Common myeloid progenitor, CD34-positive (primary cell): ENCODE measurements around the gene DEPDC5.

Experiments used
- CTCF ChIA-PET: fragments of 350-600 bp; sonication (Branson Sonifier 250); formaldehyde crosslinking; loops from one replicate; lab custom pipeline; 2021; ENCODE audit warnings: antibody characterized with exemption; lab: Charles Lee
- POLR2A ChIA-PET: fragments of 350-600 bp; sonication (Branson Sonifier 250); formaldehyde crosslinking; loops from one replicate; lab custom pipeline; 2021; ENCODE audit warnings: antibody characterized with exemption; lab: Charles Lee
- DNase-seq, 3 donors: peaks; one replicate each; pipeline versions ENCODE4 v3.0.0 to v3.0.0-alpha.2; 2013
- H3K27ac ChIP-seq, 2 experiments: 1 replicate in 1 of 2; 2 replicates in 1 of 2; pipeline ENCODE4 v1.7.0; 2013; ENCODE audit warnings: inconsistent platforms in 2 of 2, low read length in 2 of 2, mild to moderate bottlenecking in 2 of 2, low read depth in 1 of 2, moderate library complexity in 1 of 2; ENCODE audit not compliant: severe bottlenecking in 2 of 2, insufficient read depth in 1 of 2, poor library complexity in 1 of 2
- H3K27me3 ChIP-seq, 5 experiments: replicated peaks in 2 of 5; 1 replicate in 3 of 5; 2 replicates in 2 of 5; pipeline versions ENCODE4 v1.6.1 to v1.7.0; 2013; ENCODE audit warnings: low read length in 4 of 5, mild to moderate bottlenecking in 2 of 5, moderate library complexity in 2 of 5, inconsistent platforms in 1 of 5; ENCODE audit not compliant: insufficient read depth in 5 of 5, control insufficient read depth in 4 of 5
- H3K36me3 ChIP-seq, 4 experiments: 1 replicate in 2 of 4; 2 replicates in 2 of 4; pipeline versions ENCODE4 v1.6.1 to v1.7.0; 2013; ENCODE audit warnings: low read length in 3 of 4, control low read depth in 1 of 4, mild to moderate bottlenecking in 1 of 4; ENCODE audit not compliant: control insufficient read depth in 4 of 4, insufficient read depth in 4 of 4
- H3K4me1 ChIP-seq, 4 experiments: 1 replicate in 3 of 4; 2 replicates in 1 of 4; pipeline versions ENCODE4 v1.6.1 to v1.7.1; 2013; ENCODE audit warnings: low read length in 3 of 4, mild to moderate bottlenecking in 3 of 4, control low read depth in 1 of 4, inconsistent platforms in 1 of 4, moderate library complexity in 1 of 4; ENCODE audit not compliant: control insufficient read depth in 4 of 4, insufficient read depth in 4 of 4; ENCODE audit errors: control extremely low read depth in 1 of 4
- H3K4me3 ChIP-seq, 7 experiments: 1 replicate in 4 of 7; 2 replicates in 3 of 7; pipeline versions ENCODE4 v1.5.1 to v1.7.0; 2013; ENCODE audit warnings: mild to moderate bottlenecking in 7 of 7, low read length in 6 of 7, moderate library complexity in 6 of 7, inconsistent platforms in 2 of 7, low read depth in 2 of 7, control low read depth in 1 of 7; ENCODE audit not compliant: insufficient read depth in 4 of 7, control insufficient read depth in 1 of 7; ENCODE audit errors: extremely low read depth in 1 of 7
- H3K9me3 ChIP-seq, 5 experiments: 1 replicate in 4 of 5; 2 replicates in 1 of 5; pipeline versions ENCODE4 v1.6.1 to v1.7.1; 2013; ENCODE audit warnings: low read length in 4 of 5, mild to moderate bottlenecking in 2 of 5, inconsistent platforms in 1 of 5, low read depth in 1 of 5, moderate library complexity in 1 of 5; ENCODE audit not compliant: control insufficient read depth in 4 of 5, insufficient read depth in 2 of 5; ENCODE audit errors: control extremely low read depth in 1 of 5
- WGBS: methylation state at CpG from one replicate; pipeline ENCODE4 v1.1.5; 2013; ENCODE audit not compliant: insufficient coverage; 5-methylcytosine and 5-hydroxymethylcytosine counted together

The DEPDC5 gene

GRCh38 chr22:31726692-31727091 lies 27.1 kb upstream of the DEPDC5 start:
- 98% methylated on average over 3 of the region's 3 CpGs for WGBS
- H3K4me3 ChIP-seq = no peak overlapping the region
- no peak for DNase-seq
- ChIA-PET POLR2A (no interaction called here), CTCF (interaction anchor here (0.7 kb wide), 1 partner anchor 9 kb away, joined by 3 read pairs; no protein-coding TSS in a partner anchor)
- peaks cover 2 to 36% (median 20%) of the 10 kb centered on the region in 4 experiments for H3K36me3 ChIP-seq
- no peaks in the 10 kb centered on the region for H3K9me3 ChIP-seq
- H3K27ac ChIP-seq = no peak overlapping the region
- no peaks in the 10 kb centered on the region for H3K4me1 ChIP-seq
- no peaks in the 10 kb centered on the region for H3K27me3 ChIP-seq

GRCh38 chr22:31728857-31729256 lies 25.0 kb upstream of the DEPDC5 start:
- H3K36me3 ChIP-seq = peaks cover 2 to 36% (median 13%) of the 10 kb centered on the region in 4 experiments
- 100% methylated on average over 1 of the region's 4 CpGs for WGBS
- H3K4me3 ChIP-seq = no peak overlapping the region
- no peaks in the 10 kb centered on the region for H3K9me3 ChIP-seq
- H3K27me3 ChIP-seq = no peaks in the 10 kb centered on the region
- ChIA-PET POLR2A (no interaction called here), CTCF (interaction anchor here (0.7 kb wide), 1 partner anchor 20 kb away, joined by 3 read pairs; no protein-coding TSS in a partner anchor)
- no peaks in the 10 kb centered on the region for H3K4me1 ChIP-seq
- no peak overlapping the region for H3K27ac ChIP-seq
- peak in 1 of 3 donors; percentile 15 for DNase-seq

- POLR2A ChIA-PET = no interaction called here
- H3K27ac ChIP-seq = no peak overlapping the region
- CTCF ChIA-PET = interaction anchor here (1.3 kb wide), 1 partner anchor 9 kb away, joined by 4 read pairs; no protein-coding TSS in a partner anchor
- H3K27me3 ChIP-seq = no peaks in the 10 kb centered on the region
- H3K4me3 ChIP-seq = no peak overlapping the region
- H3K4me1 ChIP-seq = no peaks in the 10 kb centered on the region
- DNase-seq = peak in 2 of 3 donors; percentile 13 to 23
- H3K36me3 ChIP-seq = peaks cover 7 to 31% (median 12%) of the 10 kb centered on the region in 4 experiments
- no peaks in the 10 kb centered on the region for H3K9me3 ChIP-seq
- WGBS = 98% methylated on average over 6 of the region's 8 CpGs
Observed at GRCh38 chr22:31730344-31730711, 23.5 kb upstream of the DEPDC5 start.

GRCh38 chr22:31732089-31732829 lies 21.6 kb upstream of the DEPDC5 start:
- WGBS = 100% methylated on average over 2 of the region's 2 CpGs
- no peaks in the 10 kb centered on the region for H3K27me3 ChIP-seq
- no peak overlapping the region for H3K4me3 ChIP-seq
- ChIA-PET CTCF (no interaction called here), POLR2A (interaction anchor here (0.6 kb wide), 1 partner anchor 25 kb away, joined by 3 read pairs; no protein-coding TSS in a partner anchor)
- H3K4me1 ChIP-seq = no peaks in the 10 kb centered on the region
- peaks cover 7 to 27% (median 16%) of the 10 kb centered on the region in 4 experiments for H3K36me3 ChIP-seq
- no peak for DNase-seq
- H3K27ac ChIP-seq = peak overlapping the region in 1 of 2 experiments; percentile 3
- no peaks in the 10 kb centered on the region for H3K9me3 ChIP-seq

- H3K27ac ChIP-seq = no peak overlapping the region
- WGBS = 95% methylated on average over 4 of the region's 7 CpGs
- H3K4me3 ChIP-seq = no peak overlapping the region
- POLR2A ChIA-PET = no interaction called here
- H3K4me1 ChIP-seq = no peaks in the 10 kb centered on the region
- peaks cover 10 to 37% (median 20%) of the 10 kb centered on the region in 4 experiments for H3K36me3 ChIP-seq
- DNase-seq = no peak
- no peaks in the 10 kb centered on the region for H3K9me3 ChIP-seq
- CTCF ChIA-PET = interaction anchor here (0.7 kb wide), 1 partner anchor 11 kb away, joined by 3 read pairs; no protein-coding TSS in a partner anchor
- H3K27me3 ChIP-seq = no peaks in the 10 kb centered on the region
Observed at GRCh38 chr22:31733580-31734079, 20.2 kb upstream of the DEPDC5 start.

GRCh38 chr22:31734512-31734911 lies 19.3 kb upstream of the DEPDC5 start:
- DNase-seq = no peak
- ChIA-PET CTCF (interaction anchor here (0.7 kb wide), 1 partner anchor 10 kb away, joined by 3 read pairs; no protein-coding TSS in a partner anchor), POLR2A (no interaction called here)
- Histone ChIP-seq H3K36me3 (peaks cover 10 to 46% (median 22%) of the 10 kb centered on the region in 4 experiments), H3K4me1 (no peaks in the 10 kb centered on the region), H3K9me3 (no peaks in the 10 kb centered on the region), H3K27me3 (no peaks in the 10 kb centered on the region), H3K4me3 (no peak overlapping the region), H3K27ac (no peak overlapping the region)
- no CpG with 5 or more reads among the region's 1 CpG for WGBS

GRCh38 chr22:31736458-31736857 lies 17.4 kb upstream of the DEPDC5 start:
- no peak for DNase-seq
- no peak overlapping the region for H3K4me3 ChIP-seq
- no CpG with 5 or more reads among the region's 2 CpGs for WGBS
- H3K27ac ChIP-seq = no peak overlapping the region
- CTCF ChIA-PET = interaction anchor here (1.7 kb wide), 1 partner anchor 12 kb away, joined by 5 read pairs; no protein-coding TSS in a partner anchor
- no peaks in the 10 kb centered on the region for H3K9me3 ChIP-seq
- no peaks in the 10 kb centered on the region for H3K4me1 ChIP-seq
- POLR2A ChIA-PET = no interaction called here
- H3K27me3 ChIP-seq = no peaks in the 10 kb centered on the region
- peaks cover 10 to 56% (median 28%) of the 10 kb centered on the region in 4 experiments for H3K36me3 ChIP-seq
